Activated naive CD4-positive, alpha-beta T cell treated with anti-CD3 and anti-CD28 coated beads, Interleukin-2, amount 50 U/mL, for 24 hours (primary cell): Measurements from ENCODE around the gene ABHD10.
A peak's percentile ranks its signal among the peaks of the same experiment; 100 is the strongest.

Experiments
- H3K27ac Mint-ChIP-seq: one replicate; pipeline ENCODE4 v1.8.0; 2021; ENCODE audit warnings: mild to moderate bottlenecking, mixed read lengths
- H3K27me3 Mint-ChIP-seq: one replicate; pipeline ENCODE4 v1.8.0; 2021; ENCODE audit warnings: mixed read lengths
- H3K36me3 Mint-ChIP-seq: one replicate; pipeline ENCODE4 v1.8.0; 2021; ENCODE audit warnings: mixed read lengths
- H3K4me1 Mint-ChIP-seq: one replicate; pipeline ENCODE4 v1.8.0; 2021; ENCODE audit warnings: mixed read lengths
- H3K4me3 Mint-ChIP-seq: one replicate; pipeline ENCODE4 v1.8.0; 2021; ENCODE audit warnings: mild to moderate bottlenecking, mixed read lengths
- H3K9me3 Mint-ChIP-seq: one replicate; pipeline ENCODE4 v1.8.0; 2021; ENCODE audit warnings: mixed read lengths

The ABHD10 gene

DNA sequence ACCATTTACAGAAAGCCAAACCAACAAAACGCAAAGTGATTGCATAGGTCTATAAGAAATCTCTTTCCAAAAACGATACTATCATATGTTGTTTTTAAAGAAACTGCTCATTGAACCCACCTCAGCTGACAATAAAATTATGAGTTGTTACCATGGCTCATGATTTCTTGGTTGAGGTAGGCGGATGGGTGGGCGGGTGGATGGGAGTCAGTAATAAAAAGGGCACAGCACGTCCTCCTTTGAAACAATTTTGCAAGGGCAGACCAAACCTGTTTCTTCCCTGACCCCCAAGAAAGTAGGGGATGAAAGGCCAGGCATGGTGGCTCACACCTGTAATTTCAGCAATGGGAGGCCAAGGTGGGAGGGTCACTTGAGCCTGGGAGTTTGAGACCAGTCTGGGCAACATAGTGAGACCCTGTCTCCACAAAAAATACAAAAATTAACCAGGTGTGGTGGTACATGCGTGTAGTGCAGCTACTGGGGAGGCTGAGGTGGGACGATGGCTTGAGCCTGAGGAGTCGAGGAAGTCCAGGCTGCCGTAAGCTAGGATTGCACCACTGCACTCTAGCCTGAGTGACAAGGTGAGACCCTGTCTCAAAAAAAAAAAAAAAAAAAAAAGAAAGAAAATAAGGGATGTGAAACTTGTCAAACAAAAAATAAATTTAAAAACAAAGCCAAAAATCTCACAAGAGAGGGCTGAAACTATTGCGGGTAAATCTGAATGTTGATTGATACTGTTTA, 2.1 kb downstream of the ABHD10 start:
- Mint-ChIP-seq H3K36me3 (peaks cover 10% of the 10 kb centered on the region), H3K4me3 (peak overlapping the region; percentile 77), H3K9me3 (no peaks in the 10 kb centered on the region), H3K27ac (peak overlapping the region; percentile 46), H3K4me1 (peaks cover 70% of the 10 kb centered on the region), H3K27me3 (no peaks in the 10 kb centered on the region)

GRCh38 chr3:111981457-111981763, 2.6 kb downstream of the ABHD10 start:
- peaks cover 75% of the 10 kb centered on the region for H3K4me1 Mint-ChIP-seq
- peaks cover 10% of the 10 kb centered on the region for H3K36me3 Mint-ChIP-seq
- H3K4me3 Mint-ChIP-seq = peak overlapping the region; percentile 51
- no peaks in the 10 kb centered on the region for H3K9me3 Mint-ChIP-seq
- H3K27me3 Mint-ChIP-seq = no peaks in the 10 kb centered on the region
- H3K27ac Mint-ChIP-seq = no peak overlapping the region

GRCh38 chr3:111984636-111985298, 5.9 kb downstream of the ABHD10 start:
- Mint-ChIP-seq H3K9me3 (no peaks in the 10 kb centered on the region), H3K27ac (peak overlapping the region; percentile 80), H3K27me3 (no peaks in the 10 kb centered on the region), H3K4me1 (peaks cover 90% of the 10 kb centered on the region), H3K4me3 (no peak overlapping the region), H3K36me3 (peaks cover 22% of the 10 kb centered on the region)

DNA sequence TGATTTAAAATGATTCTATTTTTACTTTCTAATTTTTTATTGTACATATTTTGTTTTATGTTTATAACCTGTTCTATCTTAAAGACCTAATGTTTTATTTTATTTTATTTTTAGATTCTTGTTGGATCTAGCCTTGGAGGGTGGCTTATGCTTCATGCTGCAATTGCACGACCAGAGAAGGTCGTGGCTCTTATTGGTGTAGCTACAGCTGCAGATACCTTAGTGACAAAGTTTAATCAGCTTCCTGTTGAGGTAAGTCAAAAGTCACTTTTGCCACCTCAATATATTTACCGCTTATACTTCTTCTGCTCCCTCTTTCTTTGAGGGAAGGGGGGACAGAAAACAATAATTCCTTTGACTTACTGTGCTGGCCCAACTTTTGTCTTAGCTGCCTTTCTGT, 8.0 kb downstream of the ABHD10 start:
- Mint-ChIP-seq H3K9me3 (no peaks in the 10 kb centered on the region), H3K27ac (peak overlapping the region; percentile 26), H3K27me3 (no peaks in the 10 kb centered on the region), H3K4me3 (no peak overlapping the region), H3K4me1 (peaks cover 72% of the 10 kb centered on the region), H3K36me3 (peaks cover 23% of the 10 kb centered on the region)

- Mint-ChIP-seq H3K4me1 (peaks cover 59% of the 10 kb centered on the region), H3K4me3 (no peak overlapping the region)
Observed at GRCh38 chr3:111989061-111989678, 10.3 kb downstream of the ABHD10 start.

GRCh38 chr3:111993038-111993437, 14.2 kb downstream of the ABHD10 start:
- no peaks in the 10 kb centered on the region for H3K9me3 Mint-ChIP-seq
- H3K36me3 Mint-ChIP-seq = peaks cover 18% of the 10 kb centered on the region
- no peaks in the 10 kb centered on the region for H3K27me3 Mint-ChIP-seq
- no peak overlapping the region for H3K27ac Mint-ChIP-seq
- no peak overlapping the region for H3K4me3 Mint-ChIP-seq
- peaks cover 36% of the 10 kb centered on the region for H3K4me1 Mint-ChIP-seq

More at GRCh38 chr3:111989061-111989678, 10.3 kb downstream of the ABHD10 start:
- Mint-ChIP-seq H3K9me3 (no peaks in the 10 kb centered on the region), H3K27ac (no peak overlapping the region), H3K27me3 (no peaks in the 10 kb centered on the region), H3K36me3 (peaks cover 30% of the 10 kb centered on the region)

DNA sequence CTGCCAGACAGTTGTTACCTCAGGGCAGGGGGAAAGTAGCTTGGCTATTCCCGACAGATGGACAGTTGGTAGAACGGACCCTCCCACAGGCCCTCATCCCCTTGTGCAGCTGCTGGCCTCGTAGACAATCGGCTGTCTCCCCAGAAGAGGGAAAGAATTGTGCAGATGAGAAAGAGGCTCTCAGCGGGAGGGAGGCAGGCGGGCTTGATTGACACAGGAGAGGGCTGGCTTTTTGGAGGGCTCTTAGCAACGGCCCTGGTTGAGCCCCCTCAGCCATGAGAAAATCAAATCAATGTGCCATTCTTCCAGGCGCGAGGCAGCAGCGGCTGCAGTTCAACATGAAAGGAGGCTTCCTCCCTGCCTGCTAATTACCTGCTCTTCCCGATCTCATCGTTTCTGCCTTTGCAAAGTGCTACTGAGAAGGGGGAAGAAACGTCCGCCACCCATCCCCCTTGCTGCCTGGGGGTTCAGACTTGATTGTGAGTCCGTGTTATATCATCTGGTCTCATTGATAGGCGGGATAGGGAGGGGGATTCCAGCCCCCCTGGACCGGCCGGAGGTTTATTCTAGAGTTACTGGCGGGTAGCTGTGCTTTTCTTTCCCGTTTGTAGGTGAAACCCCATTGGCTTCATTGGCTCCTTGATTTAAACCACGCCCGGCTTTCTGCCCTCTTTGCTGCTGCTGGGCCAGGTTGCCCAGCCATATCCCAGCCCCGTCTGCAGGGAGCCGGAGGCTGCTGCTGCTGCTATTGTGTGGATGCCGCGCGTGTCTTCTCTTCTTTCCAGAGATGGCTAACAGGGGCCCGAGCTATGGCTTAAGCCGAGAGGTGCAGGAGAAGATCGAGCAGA, 20.0 kb downstream of the ABHD10 start, which contains the start of gene TAGLN3:
TAGLN3 (plus strand) TSS at position 287 of the 848 bp plus-strand sequence; CDS start at position 788, 501 bp downstream.
- H3K36me3 Mint-ChIP-seq = no peaks in the 10 kb centered on the region
- H3K27me3 Mint-ChIP-seq = no peaks in the 10 kb centered on the region
- no peaks in the 10 kb centered on the region for H3K9me3 Mint-ChIP-seq
- H3K27ac Mint-ChIP-seq = peak within 1 kb of the TSS; percentile 8
- peaks cover 58% of the 10 kb centered on the region for H3K4me1 Mint-ChIP-seq
- peak within 1 kb of the TSS; percentile 81 for H3K4me3 Mint-ChIP-seq

DNA sequence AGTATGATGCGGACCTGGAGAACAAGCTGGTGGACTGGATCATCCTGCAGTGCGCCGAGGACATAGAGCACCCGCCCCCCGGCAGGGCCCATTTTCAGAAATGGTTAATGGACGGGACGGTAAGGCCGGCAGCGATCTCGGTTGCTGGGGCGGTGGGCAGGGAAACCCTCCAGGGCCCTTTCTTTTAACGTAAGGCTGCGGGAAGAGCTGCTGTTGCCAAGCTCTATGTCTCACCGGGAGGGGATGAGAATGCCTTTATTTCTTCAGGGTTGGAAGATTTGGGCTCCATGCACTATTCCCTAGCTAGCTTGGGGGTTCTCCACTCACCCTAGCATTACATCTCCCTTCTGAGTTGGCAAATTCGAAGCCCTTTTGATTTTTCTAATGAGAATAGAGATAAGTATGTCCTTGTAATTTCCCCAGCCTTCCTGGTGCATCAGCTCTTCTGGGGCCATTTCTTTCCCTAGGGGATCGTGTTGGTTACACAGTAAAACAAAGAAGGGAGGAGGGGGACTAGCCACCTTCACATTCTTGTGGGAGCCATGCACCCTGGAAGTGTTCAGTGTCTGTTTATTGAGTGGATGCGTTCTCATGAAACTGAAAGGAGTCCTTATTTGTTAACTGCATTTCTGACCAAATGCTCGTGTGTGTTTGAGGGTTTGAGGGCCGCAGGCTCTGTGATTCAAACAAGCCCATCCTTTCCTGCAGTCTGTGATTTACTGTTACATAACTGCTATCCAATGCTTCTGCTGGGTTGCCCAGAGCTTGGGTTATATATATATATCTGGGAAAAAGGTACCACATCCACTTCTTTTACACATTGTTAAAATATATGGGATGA, 20.9 kb downstream of the ABHD10 start:
- no peak overlapping the region for H3K27ac Mint-ChIP-seq
- H3K4me1 Mint-ChIP-seq = peaks cover 67% of the 10 kb centered on the region
- H3K27me3 Mint-ChIP-seq = no peaks in the 10 kb centered on the region
- no peaks in the 10 kb centered on the region for H3K9me3 Mint-ChIP-seq
- no peaks in the 10 kb centered on the region for H3K36me3 Mint-ChIP-seq
- H3K4me3 Mint-ChIP-seq = peak overlapping the region; percentile 81

DNA sequence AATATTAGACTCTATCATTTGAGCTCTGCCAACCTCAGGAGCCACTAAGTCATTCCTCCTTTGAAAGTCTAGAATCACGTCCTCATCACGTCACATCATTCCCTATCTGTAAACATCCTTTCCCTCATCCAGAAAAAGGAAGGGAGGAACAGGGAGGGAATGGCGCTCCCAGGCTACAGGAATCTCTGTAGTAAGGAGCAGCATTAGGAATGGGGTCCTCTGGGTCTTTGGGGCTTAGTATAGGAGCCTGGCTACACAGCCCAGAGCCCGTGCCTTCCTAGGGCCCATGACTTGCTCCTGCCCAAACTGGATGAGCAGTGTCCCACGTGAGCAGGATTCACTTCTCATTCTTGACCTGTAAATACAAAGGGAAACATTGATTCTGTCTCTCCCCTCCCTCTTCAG, 21.5 kb downstream of the ABHD10 start:
- no peaks in the 10 kb centered on the region for H3K9me3 Mint-ChIP-seq
- no peaks in the 10 kb centered on the region for H3K27me3 Mint-ChIP-seq
- no peaks in the 10 kb centered on the region for H3K36me3 Mint-ChIP-seq
- no peak overlapping the region for H3K27ac Mint-ChIP-seq
- H3K4me1 Mint-ChIP-seq = peaks cover 71% of the 10 kb centered on the region
- no peak overlapping the region for H3K4me3 Mint-ChIP-seq

GRCh38 chr3:112000966-112001365, 22.1 kb downstream of the ABHD10 start:
- H3K4me1 Mint-ChIP-seq = peaks cover 68% of the 10 kb centered on the region
- H3K27ac Mint-ChIP-seq = no peak overlapping the region
- no peaks in the 10 kb centered on the region for H3K27me3 Mint-ChIP-seq
- no peaks in the 10 kb centered on the region for H3K9me3 Mint-ChIP-seq
- no peaks in the 10 kb centered on the region for H3K36me3 Mint-ChIP-seq
- no peak overlapping the region for H3K4me3 Mint-ChIP-seq

DNA sequence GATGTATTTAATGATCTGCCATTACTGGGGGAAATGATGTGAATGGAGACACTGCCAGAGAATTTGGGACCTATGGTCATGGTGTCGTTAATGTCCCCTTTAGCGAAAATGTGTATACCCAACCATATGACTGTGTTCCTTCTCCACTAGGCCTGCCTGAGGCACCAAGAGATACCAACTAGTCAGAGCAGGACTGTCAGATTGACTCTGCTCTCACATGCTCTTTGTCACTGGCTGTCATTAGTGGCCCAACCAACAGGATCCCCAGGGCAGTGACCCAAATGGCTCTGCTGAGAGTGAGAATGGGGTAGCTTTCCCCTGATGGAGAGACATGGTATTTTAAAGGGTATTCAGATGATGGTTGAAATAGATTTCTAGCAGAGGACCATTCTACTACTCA, 22.7 kb downstream of the ABHD10 start:
- Mint-ChIP-seq H3K27me3 (no peaks in the 10 kb centered on the region), H3K36me3 (no peaks in the 10 kb centered on the region), H3K4me3 (peak overlapping the region; percentile 16), H3K9me3 (no peaks in the 10 kb centered on the region), H3K27ac (peak overlapping the region; percentile 71), H3K4me1 (peaks cover 68% of the 10 kb centered on the region)

DNA sequence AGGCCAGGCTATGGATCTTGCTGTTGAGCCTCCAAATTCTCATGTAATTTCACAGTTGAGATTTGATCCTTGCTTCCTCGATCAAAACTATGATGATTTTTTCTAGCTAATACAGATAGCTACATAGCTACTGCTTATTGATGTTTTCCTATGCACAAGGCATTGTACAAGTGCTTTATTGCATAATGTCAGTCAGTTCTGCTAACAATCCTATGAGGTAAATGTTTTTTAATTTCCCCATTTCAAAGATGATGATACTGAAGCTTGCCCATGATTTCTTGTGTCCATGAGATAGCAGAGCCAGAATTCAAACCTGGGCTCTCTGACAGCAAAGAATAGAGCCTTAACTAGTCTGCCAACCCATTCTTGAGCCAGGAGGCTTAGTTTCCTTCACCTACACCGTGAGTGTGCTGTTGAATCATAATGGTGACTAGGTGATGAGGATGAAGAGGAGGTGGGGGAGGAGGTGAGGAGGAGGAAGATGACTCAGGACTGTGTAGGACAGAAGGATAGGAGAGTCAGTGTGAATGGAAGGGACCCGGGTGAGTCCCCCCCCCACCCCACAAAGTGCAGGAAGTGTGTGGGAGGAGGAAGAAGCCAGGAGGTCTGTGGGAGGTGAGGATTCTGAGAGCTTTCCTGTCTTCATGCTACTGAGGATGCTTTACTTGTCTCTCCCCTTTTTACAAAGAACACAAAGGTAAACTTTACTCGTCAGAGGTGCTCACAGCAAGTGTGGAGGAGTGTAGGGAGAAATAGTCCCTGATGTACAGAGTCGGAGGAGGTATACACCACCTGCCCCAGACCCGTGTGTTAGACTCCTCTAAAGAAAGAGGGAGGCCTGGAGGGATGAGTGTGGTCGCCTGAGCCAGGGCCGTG, 23.5 kb downstream of the ABHD10 start:
- Mint-ChIP-seq H3K9me3 (no peaks in the 10 kb centered on the region), H3K36me3 (no peaks in the 10 kb centered on the region), H3K4me1 (peaks cover 66% of the 10 kb centered on the region), H3K4me3 (peak overlapping the region; percentile 67), H3K27ac (peak overlapping the region; percentile 95), H3K27me3 (no peaks in the 10 kb centered on the region)

DNA sequence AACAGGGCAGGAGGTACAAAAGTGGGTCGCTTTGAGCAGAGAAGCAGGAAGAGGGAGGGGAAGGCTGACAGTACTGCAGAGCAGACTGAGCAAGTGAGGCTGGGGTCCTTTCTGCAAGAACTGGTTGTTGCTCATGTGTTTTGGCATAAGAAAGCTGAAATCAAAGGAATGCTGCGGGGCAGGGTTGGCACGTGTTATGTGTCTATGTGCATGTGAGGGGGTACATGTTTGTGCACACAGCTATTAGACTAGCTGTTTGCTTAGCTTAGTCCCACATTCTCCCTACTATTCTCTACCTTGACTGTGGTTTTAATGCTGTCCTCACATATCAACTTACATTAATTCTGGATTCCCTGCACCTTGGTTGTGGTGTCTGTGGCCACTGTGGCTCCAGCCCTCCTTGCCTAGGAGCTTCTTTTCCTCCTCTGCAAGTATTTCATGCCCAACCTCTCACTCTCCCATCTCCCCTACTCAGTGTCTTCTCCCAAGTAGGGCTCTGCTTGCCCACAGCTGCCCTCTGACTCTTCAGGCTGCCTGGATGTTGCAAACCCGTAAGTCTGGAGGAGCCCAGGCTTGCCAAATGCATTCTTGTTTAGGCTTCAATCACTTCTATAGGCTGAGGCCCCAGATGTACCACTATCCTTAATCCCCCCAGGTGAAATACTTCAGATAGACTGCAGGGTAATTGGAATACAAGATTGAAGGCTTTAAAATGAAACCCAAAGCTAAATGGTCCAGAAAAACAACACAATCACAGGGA, 24.7 kb downstream of the ABHD10 start:
- Mint-ChIP-seq H3K4me3 (peak overlapping the region; percentile 67), H3K27ac (peak overlapping the region; percentile 95), H3K9me3 (no peaks in the 10 kb centered on the region), H3K27me3 (no peaks in the 10 kb centered on the region), H3K4me1 (peaks cover 63% of the 10 kb centered on the region), H3K36me3 (no peaks in the 10 kb centered on the region)
